GM23338 (cell line): ENCODE results near the gene TSR3. TPM values are rescaled to one million over a fixed set of nuclear protein-coding genes. Genes with fewer than 3 reads are reported as not detected.

Source experiments
- ATAC-seq: fragments of 200-7000 bp; cut with Tn5 transposase; 3 replicates; pipeline ENCODE4 v1.9.1; 2020
- DNase-seq: peaks from one replicate; pipeline ENCODE4 v3.0.0-alpha.2; 2015; ENCODE audit warnings: low spot score
- H2AFZ ChIP-seq: fragments of 200-600 bp; sonication (generic); 2 replicates; pipeline ENCODE4 v1.8.0; 2016; ENCODE audit warnings: antibody characterized with exemption, mild to moderate bottlenecking, moderate library complexity
- H3F3A ChIP-seq: fragments of 200-600 bp; sonication (generic); replicated peaks from 2 replicates; pipeline ENCODE4 v1.8.0; 2017; ENCODE audit warnings: antibody characterized with exemption, mixed run types, low read depth
- H3K27ac ChIP-seq: fragments of 200-600 bp; sonication (generic); 2 replicates; pipeline ENCODE4 v1.6.1; 2016; ENCODE audit warnings: low read depth
- H3K27me3 ChIP-seq: fragments of 200-600 bp; sonication (generic); 2 replicates; pipeline ENCODE4 v1.8.0; 2016; ENCODE audit warnings: mild to moderate bottlenecking, mixed run types, moderate library complexity; ENCODE audit not compliant: insufficient read depth
- H3K36me3 ChIP-seq: fragments of 200-600 bp; sonication (generic); 2 replicates; pipeline ENCODE4 v1.8.0; 2016; ENCODE audit warnings: mild to moderate bottlenecking; ENCODE audit not compliant: insufficient read depth
- H3K4me1 ChIP-seq: fragments of 200-600 bp; sonication (generic); 2 replicates; pipeline ENCODE4 v1.8.0; 2016; ENCODE audit warnings: mild to moderate bottlenecking, moderate library complexity; ENCODE audit not compliant: insufficient read depth
- H3K4me2 ChIP-seq: fragments of 200-600 bp; sonication (generic); 2 replicates; pipeline ENCODE4 v1.7.1; 2017; ENCODE audit warnings: mixed run types
- H3K4me3 ChIP-seq: fragments of 200-600 bp; sonication (generic); 2 replicates; pipeline ENCODE4 v1.6.1; 2016; ENCODE audit warnings: mixed run types
- H3K79me2 ChIP-seq: fragments of 200-600 bp; sonication (generic); replicated peaks from 2 replicates; pipeline ENCODE4 v1.8.0; 2017; ENCODE audit warnings: mild to moderate bottlenecking; ENCODE audit not compliant: insufficient read depth
- H3K9me2 ChIP-seq: fragments of 200-600 bp; sonication (generic); 2 replicates; pipeline ENCODE4 v1.8.0; 2017; ENCODE audit not compliant: insufficient read depth
- H4K20me1 ChIP-seq: fragments of 200-600 bp; sonication (generic); replicated peaks from 2 replicates; pipeline ENCODE4 v1.8.0; 2017; ENCODE audit warnings: mild to moderate bottlenecking; ENCODE audit not compliant: insufficient read depth
- H3K27ac Mint-ChIP-seq: 2 replicates; pipeline ENCODE4 v1.8.0; 2020; ENCODE audit warnings: inconsistent platforms, mild to moderate bottlenecking, moderate library complexity, mixed read lengths
- H3K27me3 Mint-ChIP-seq: 3 replicates; pipeline ENCODE4 v1.8.0; 2022; ENCODE audit warnings: low read depth, mild to moderate bottlenecking, moderate library complexity, mixed read lengths, inconsistent platforms; ENCODE audit not compliant: insufficient read depth, poor library complexity
- H3K36me3 Mint-ChIP-seq: 3 replicates; pipeline ENCODE4 v1.8.0; 2021; ENCODE audit warnings: low read depth, mild to moderate bottlenecking, inconsistent platforms, moderate library complexity, mixed read lengths
- H3K4me1 Mint-ChIP-seq: 3 replicates; pipeline ENCODE4 v1.8.0; 2020; ENCODE audit warnings: mild to moderate bottlenecking, inconsistent platforms, mixed read lengths
- H3K4me3 Mint-ChIP-seq: 3 replicates; pipeline ENCODE4 v1.8.0; 2021; ENCODE audit warnings: moderate library complexity, mild to moderate bottlenecking, inconsistent platforms, mixed read lengths
- H3K9me3 Mint-ChIP-seq: 3 replicates; pipeline ENCODE4 v1.8.0; 2020; ENCODE audit warnings: moderate library complexity, mild to moderate bottlenecking, inconsistent platforms, mixed read lengths
- CREB1 ChIP-seq: fragments of 250-450 bp; sonication (Bioruptor Pico); IDR thresholded peaks from 2 replicates; pipeline ENCODE4 v1.5.0; 2020; ENCODE audit warnings: low read depth, mild to moderate bottlenecking, moderate library complexity
- CTCF ChIP-seq, 2 experiments: fragments of 200-600 bp in 1 of 2; sonication (generic) in 1 of 2; conservative IDR thresholded peaks; 2 replicates each; pipeline versions ENCODE4 v1.5.1 to v1.6.1; 2016 to 2017; ENCODE audit warnings: antibody characterized with exemption in 2 of 2, low read depth in 2 of 2, mild to moderate bottlenecking in 2 of 2, moderate library complexity in 1 of 2
- EZH2 ChIP-seq: fragments of 200-600 bp; sonication (generic); IDR thresholded peaks from one replicate; pipeline ENCODE4 v1.8.0; 2017; ENCODE audit warnings: antibody characterized with exemption, mild to moderate bottlenecking, low read depth; ENCODE audit not compliant: unreplicated experiment
- JUNB ChIP-seq: IDR thresholded peaks from one replicate; pipeline ENCODE4 v1.6.1; 2016; ENCODE audit warnings: antibody characterized with exemption; ENCODE audit not compliant: unreplicated experiment
- POLR2AphosphoS5 ChIP-seq: IDR thresholded peaks from 2 replicates; pipeline ENCODE4 v1.6.1; 2016; ENCODE audit warnings: antibody characterized with exemption, low read depth
- STAT1 ChIP-seq: IDR thresholded peaks from one replicate; pipeline ENCODE4 v1.6.1; 2016; ENCODE audit warnings: antibody characterized with exemption; ENCODE audit not compliant: unreplicated experiment
- polyA plus RNA-seq: library from polyadenylated mRNA; unstranded; fragments of >200 nt; fragmentation: Nextera tagmentation; extraction: Ambion mirVana; gene quantifications from 2 replicates; pipeline ENCODE4 v1.2.1, GENCODE V29; 2016
- total RNA-seq: library from RNA; depleted of rRNA; stranded (reverse); fragments of >200 nt; shearing (Covaris generic); gene quantifications from 2 replicates; pipeline ENCODE4 v1.2.3, GENCODE V29; 2014
- TF ChIP-seq, protein P1 (sequence below): IDR thresholded peaks from one replicate; pipeline ENCODE4 v1.6.1; 2018; ENCODE audit warnings: antibody characterized with exemption; ENCODE audit not compliant: unreplicated experiment
- TF ChIP-seq, protein P2 (sequence below): IDR thresholded peaks from 2 replicates; pipeline ENCODE4 v1.6.1; 2016; ENCODE audit warnings: antibody characterized with exemption
- TF ChIP-seq, protein P3 (sequence below): fragments of 250-450 bp; sonication (Bioruptor Pico); IDR thresholded peaks from 2 replicates; pipeline ENCODE4 v1.5.0; 2020; ENCODE audit warnings: mild to moderate bottlenecking, moderate library complexity

Gene TSR3
- total and polyA plus RNA-seq, 2 experiments from 2014 or later: 58.5 to 97.3 TPM

GRCh38 chr16:1393613-1394176 is 42.0 kb upstream of the TSR3 start:
- Histone ChIP-seq H3K27ac (no peak overlapping the region), H3K27me3 (no peaks in the 10 kb centered on the region), H3K4me2 (no peak overlapping the region), H3K79me2 (no peaks in the 10 kb centered on the region), H3K4me3 (no peak overlapping the region), H3K9me2 (no peaks in the 10 kb centered on the region), H2AFZ (no peak overlapping the region), H3K4me1 (no peaks in the 10 kb centered on the region), H3F3A (no peaks in the 10 kb centered on the region), H4K20me1 (no peaks in the 10 kb centered on the region; the same call in 1 of the 2 replicates), H3K36me3 (no peaks in the 10 kb centered on the region)
- Mint-ChIP-seq H3K36me3 (peaks cover 4% of the 10 kb centered on the region; the same call in 2 of the 3 replicates), H3K4me1 (no peaks in the 10 kb centered on the region; the same call in 2 of the 3 replicates), H3K9me3 (no peaks in the 10 kb centered on the region), H3K27me3 (peaks cover 6% of the 10 kb centered on the region), H3K27ac (no peak overlapping the region), H3K4me3 (no peak overlapping the region)
- TF ChIP-seq EZH2 (no peak), POLR2AphosphoS5 (no peak), CREB1 (CRISPR knock-in tag) (no peak), JUNB (no peak), CTCF (conservative IDR thresholded peaks at IDR 0.05; ENCODE audit: low read depth in 2 of 2) (no peak), STAT1 (no peak)
- TF ChIP-seq, protein P1, sequence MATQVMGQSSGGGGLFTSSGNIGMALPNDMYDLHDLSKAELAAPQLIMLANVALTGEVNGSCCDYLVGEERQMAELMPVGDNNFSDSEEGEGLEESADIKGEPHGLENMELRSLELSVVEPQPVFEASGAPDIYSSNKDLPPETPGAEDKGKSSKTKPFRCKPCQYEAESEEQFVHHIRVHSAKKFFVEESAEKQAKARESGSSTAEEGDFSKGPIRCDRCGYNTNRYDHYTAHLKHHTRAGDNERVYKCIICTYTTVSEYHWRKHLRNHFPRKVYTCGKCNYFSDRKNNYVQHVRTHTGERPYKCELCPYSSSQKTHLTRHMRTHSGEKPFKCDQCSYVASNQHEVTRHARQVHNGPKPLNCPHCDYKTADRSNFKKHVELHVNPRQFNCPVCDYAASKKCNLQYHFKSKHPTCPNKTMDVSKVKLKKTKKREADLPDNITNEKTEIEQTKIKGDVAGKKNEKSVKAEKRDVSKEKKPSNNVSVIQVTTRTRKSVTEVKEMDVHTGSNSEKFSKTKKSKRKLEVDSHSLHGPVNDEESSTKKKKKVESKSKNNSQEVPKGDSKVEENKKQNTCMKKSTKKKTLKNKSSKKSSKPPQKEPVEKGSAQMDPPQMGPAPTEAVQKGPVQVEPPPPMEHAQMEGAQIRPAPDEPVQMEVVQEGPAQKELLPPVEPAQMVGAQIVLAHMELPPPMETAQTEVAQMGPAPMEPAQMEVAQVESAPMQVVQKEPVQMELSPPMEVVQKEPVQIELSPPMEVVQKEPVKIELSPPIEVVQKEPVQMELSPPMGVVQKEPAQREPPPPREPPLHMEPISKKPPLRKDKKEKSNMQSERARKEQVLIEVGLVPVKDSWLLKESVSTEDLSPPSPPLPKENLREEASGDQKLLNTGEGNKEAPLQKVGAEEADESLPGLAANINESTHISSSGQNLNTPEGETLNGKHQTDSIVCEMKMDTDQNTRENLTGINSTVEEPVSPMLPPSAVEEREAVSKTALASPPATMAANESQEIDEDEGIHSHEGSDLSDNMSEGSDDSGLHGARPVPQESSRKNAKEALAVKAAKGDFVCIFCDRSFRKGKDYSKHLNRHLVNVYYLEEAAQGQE: no peak
- TF ChIP-seq, protein P2, sequence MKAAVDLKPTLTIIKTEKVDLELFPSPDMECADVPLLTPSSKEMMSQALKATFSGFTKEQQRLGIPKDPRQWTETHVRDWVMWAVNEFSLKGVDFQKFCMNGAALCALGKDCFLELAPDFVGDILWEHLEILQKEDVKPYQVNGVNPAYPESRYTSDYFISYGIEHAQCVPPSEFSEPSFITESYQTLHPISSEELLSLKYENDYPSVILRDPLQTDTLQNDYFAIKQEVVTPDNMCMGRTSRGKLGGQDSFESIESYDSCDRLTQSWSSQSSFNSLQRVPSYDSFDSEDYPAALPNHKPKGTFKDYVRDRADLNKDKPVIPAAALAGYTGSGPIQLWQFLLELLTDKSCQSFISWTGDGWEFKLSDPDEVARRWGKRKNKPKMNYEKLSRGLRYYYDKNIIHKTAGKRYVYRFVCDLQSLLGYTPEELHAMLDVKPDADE: no peak
- TF ChIP-seq, protein P3, sequence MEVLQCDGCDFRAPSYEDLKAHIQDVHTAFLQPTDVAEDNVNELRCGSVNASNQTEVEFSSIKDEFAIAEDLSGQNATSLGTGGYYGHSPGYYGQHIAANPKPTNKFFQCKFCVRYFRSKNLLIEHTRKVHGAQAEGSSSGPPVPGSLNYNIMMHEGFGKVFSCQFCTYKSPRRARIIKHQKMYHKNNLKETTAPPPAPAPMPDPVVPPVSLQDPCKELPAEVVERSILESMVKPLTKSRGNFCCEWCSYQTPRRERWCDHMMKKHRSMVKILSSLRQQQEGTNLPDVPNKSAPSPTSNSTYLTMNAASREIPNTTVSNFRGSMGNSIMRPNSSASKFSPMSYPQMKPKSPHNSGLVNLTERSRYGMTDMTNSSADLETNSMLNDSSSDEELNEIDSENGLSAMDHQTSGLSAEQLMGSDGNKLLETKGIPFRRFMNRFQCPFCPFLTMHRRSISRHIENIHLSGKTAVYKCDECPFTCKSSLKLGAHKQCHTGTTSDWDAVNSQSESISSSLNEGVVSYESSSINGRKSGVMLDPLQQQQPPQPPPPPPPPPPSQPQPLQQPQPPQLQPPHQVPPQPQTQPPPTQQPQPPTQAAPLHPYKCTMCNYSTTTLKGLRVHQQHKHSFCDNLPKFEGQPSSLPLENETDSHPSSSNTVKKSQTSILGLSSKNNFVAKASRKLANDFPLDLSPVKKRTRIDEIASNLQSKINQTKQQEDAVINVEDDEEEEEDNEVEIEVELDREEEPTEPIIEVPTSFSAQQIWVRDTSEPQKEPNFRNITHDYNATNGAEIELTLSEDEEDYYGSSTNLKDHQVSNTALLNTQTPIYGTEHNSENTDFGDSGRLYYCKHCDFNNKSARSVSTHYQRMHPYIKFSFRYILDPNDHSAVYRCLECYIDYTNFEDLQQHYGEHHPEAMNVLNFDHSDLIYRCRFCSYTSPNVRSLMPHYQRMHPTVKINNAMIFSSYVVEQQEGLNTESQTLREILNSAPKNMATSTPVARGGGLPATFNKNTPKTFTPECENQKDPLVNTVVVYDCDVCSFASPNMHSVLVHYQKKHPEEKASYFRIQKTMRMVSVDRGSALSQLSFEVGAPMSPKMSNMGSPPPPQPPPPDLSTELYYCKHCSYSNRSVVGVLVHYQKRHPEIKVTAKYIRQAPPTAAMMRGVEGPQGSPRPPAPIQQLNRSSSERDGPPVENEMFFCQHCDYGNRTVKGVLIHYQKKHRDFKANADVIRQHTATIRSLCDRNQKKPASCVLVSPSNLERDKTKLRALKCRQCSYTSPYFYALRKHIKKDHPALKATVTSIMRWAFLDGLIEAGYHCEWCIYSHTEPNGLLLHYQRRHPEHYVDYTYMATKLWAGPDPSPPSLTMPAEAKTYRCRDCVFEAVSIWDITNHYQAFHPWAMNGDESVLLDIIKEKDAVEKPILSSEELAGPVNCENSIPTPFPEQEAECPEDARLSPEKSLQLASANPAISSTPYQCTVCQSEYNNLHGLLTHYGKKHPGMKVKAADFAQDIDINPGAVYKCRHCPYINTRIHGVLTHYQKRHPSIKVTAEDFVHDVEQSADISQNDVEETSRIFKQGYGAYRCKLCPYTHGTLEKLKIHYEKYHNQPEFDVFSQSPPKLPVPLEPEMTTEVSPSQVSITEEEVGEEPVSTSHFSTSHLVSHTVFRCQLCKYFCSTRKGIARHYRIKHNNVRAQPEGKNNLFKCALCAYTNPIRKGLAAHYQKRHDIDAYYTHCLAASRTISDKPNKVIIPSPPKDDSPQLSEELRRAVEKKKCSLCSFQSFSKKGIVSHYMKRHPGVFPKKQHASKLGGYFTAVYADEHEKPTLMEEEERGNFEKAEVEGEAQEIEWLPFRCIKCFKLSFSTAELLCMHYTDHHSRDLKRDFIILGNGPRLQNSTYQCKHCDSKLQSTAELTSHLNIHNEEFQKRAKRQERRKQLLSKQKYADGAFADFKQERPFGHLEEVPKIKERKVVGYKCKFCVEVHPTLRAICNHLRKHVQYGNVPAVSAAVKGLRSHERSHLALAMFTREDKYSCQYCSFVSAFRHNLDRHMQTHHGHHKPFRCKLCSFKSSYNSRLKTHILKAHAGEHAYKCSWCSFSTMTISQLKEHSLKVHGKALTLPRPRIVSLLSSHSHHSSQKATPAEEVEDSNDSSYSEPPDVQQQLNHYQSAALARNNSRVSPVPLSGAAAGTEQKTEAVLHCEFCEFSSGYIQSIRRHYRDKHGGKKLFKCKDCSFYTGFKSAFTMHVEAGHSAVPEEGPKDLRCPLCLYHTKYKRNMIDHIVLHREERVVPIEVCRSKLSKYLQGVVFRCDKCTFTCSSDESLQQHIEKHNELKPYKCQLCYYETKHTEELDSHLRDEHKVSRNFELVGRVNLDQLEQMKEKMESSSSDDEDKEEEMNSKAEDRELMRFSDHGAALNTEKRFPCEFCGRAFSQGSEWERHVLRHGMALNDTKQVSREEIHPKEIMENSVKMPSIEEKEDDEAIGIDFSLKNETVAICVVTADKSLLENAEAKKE (CRISPR knock-in tag): no peak
- DNase-seq (no peak), ATAC-seq (no peak)
